HK-2 (cell line): ENCODE results near the gene CYTH4.
A peak's percentile ranks its signal among the peaks of the same experiment; 100 is the strongest.

Source experiments
- DNase-seq: peaks from one replicate; pipeline ENCODE4 v3.0.0-alpha.2; 2018; ENCODE audit not compliant: unreplicated experiment

The CYTH4 gene

GRCh38 chr22:37345863-37346504 is 63.7 kb downstream of the CYTH4 start:
- DNase-seq: peak; percentile 56

GRCh38 chr22:37346505-37346895 is 64.2 kb downstream of the CYTH4 start:
- no peak for DNase-seq

- DNase-seq: no peak
These were observed 66.9 kb downstream of the CYTH4 start for GRCh38 chr22:37349043-37349814.

GRCh38 chr22:37351232-37351631 is 68.9 kb downstream of the CYTH4 start:
- no peak for DNase-seq

GRCh38 chr22:37352481-37352880 is 70.2 kb downstream of the CYTH4 start:
- DNase-seq: no peak

- DNase-seq: peak; percentile 81
These were observed 71.5 kb downstream of the CYTH4 start for GRCh38 chr22:37353839-37354238.

- DNase-seq: no peak
These were observed 72.0 kb downstream of the CYTH4 start for GRCh38 chr22:37354261-37354660.

GRCh38 chr22:37354670-37355069 is 72.4 kb downstream of the CYTH4 start:
- no peak for DNase-seq

GRCh38 chr22:37355174-37355573 is 72.9 kb downstream of the CYTH4 start:
- DNase-seq: no peak

GRCh38 chr22:37356922-37357321 is 74.6 kb downstream of the CYTH4 start:
- no peak for DNase-seq

- no peak for DNase-seq
These were observed 75.3 kb downstream of the CYTH4 start for GRCh38 chr22:37357446-37358075.

GRCh38 chr22:37358386-37358785 is 76.1 kb downstream of the CYTH4 start:
- no peak for DNase-seq

- DNase-seq: no peak
These were observed 76.6 kb downstream of the CYTH4 start for GRCh38 chr22:37358917-37359316.

- no peak for DNase-seq
These were observed 80.3 kb downstream of the CYTH4 start for GRCh38 chr22:37362621-37363020.

- no peak for DNase-seq
These were observed 81.1 kb downstream of the CYTH4 start for GRCh38 chr22:37363261-37363992.
